GM12872 (cell line): Measurements from ENCODE around the gene SMCO1.

Experiments used
- CTCF ChIP-seq: IDR thresholded peaks from 3 replicates; pipeline ENCODE4 v1.5.1; 2011; ENCODE audit warnings: low read depth, mild to moderate bottlenecking, low read length, moderate library complexity; ENCODE audit not compliant: insufficient read depth

Gene SMCO1

GRCh38 chr3:196514913-196515621, at the start of gene SMCO1:
SMCO1 (minus strand) TSS chr3:196515346; CDS start chr3:196515209, 137 bp downstream.
- no peak for TF ChIP-seq CTCF

GRCh38 chr3:196563721-196564225, 48.6 kb upstream of the SMCO1 start:
- no peak for TF ChIP-seq CTCF

GRCh38 chr3:196559826-196560225, 44.7 kb upstream of the SMCO1 start:
- TF ChIP-seq CTCF: no peak

GRCh38 chr3:196558476-196558875, 43.3 kb upstream of the SMCO1 start:
- TF ChIP-seq CTCF: no peak

GRCh38 chr3:196557236-196557635, 42.1 kb upstream of the SMCO1 start:
- no peak for TF ChIP-seq CTCF

GRCh38 chr3:196555295-196555694, 40.1 kb upstream of the SMCO1 start:
- no peak for TF ChIP-seq CTCF

GRCh38 chr3:196554205-196554604, 39.1 kb upstream of the SMCO1 start:
- no peak for TF ChIP-seq CTCF
